ENCODE measurements around the gene RNF112.

DNA sequence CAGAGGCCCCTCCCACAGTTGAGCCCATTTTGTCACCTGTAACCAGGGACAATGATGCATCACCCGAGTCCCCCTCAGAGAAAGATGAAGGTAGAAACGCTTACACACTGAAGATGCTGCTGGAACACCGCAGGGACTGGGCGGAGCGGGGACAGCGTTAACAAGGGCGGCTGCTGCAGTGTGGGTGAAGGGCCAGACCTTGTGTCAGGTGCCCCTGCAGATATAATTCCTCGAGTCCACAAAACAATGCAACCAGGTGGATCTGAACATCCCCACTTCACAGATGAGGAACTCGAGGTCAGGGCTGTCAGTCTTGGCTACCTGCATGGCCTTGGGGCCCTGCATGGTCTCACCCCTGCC is 39.0 kb upstream of the RNF112 start:
- TF ChIP-seq, protein P1, sequence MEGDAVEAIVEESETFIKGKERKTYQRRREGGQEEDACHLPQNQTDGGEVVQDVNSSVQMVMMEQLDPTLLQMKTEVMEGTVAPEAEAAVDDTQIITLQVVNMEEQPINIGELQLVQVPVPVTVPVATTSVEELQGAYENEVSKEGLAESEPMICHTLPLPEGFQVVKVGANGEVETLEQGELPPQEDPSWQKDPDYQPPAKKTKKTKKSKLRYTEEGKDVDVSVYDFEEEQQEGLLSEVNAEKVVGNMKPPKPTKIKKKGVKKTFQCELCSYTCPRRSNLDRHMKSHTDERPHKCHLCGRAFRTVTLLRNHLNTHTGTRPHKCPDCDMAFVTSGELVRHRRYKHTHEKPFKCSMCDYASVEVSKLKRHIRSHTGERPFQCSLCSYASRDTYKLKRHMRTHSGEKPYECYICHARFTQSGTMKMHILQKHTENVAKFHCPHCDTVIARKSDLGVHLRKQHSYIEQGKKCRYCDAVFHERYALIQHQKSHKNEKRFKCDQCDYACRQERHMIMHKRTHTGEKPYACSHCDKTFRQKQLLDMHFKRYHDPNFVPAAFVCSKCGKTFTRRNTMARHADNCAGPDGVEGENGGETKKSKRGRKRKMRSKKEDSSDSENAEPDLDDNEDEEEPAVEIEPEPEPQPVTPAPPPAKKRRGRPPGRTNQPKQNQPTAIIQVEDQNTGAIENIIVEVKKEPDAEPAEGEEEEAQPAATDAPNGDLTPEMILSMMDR (IDR thresholded peaks at IDR 0.05), result no peak
- no peak for TF ChIP-seq POLR2A (IDR thresholded peaks at IDR 0.05)

Data from lower leg skin (tissue), 3 donors.